HG02571 (cell line): ENCODE measurements around the gene ITIH4.

ENCODE experiments used
- ATAC-seq: cut with Tn5 transposase; IDR thresholded peaks from one replicate; pipeline ENCODE4 v1.9.1; 2021; ENCODE audit warnings: mild to moderate bottlenecking, moderate library complexity; ENCODE audit not compliant: unreplicated experiment

ITIH4 gene

DNA sequence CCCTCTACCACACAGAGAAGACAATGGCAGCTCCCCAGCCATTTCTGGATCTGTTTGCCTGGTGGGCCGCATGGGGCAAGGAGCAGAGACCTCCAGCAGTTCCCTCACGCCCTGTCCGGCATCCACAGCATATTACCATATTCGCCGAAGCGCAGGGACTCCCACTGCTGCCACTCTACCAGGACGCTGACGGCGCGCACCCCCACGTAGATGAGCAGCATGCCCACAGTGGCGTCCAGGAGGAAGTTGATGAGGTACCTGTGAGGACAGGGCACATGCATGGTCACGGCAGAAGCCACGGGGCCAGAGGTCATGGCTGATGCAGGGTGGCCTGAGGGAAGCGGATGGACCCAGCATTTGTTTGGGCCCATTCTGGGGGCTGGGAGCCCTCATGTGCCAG lies 19.2 kb upstream of the ITIH4 start:
- ATAC-seq: no peak

DNA sequence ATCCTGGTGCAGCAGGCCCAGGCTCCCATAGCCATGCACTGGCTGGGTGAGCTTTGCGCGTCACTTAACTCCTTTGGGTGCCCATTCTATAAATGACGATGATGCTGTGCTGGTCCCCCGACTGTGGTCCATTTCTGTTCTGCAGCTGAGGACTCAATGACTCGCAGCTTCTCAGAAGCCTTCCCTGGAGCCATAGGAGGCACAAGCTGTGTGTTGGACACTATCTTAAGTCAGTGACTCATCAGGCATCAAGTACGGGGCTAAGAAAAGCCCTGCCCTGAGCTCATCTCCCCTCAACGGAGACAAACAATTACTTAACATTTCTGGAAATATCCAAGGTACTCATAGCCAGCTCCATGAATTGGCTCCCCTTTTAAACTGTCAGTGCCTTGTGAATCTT lies 18.1 kb upstream of the ITIH4 start:
- ATAC-seq: no peak

DNA sequence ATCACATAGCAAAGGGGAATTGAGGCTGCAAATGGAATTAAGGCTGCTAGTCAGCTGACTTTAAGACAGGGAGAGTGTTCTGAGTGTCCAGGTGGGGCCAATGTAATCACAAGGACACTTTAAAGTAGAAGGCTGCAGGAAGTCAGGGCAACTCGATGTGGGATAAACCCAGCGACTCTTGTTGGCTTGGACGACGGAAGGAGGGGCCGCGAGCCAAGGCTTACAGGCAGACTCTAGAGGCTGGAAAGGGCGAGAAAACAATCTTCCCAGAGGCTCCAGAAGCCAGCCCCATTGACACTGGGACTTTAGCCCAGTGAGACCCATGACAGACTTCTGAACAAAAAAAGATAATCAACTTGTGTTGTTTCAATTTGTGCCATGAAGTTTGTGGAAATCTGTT lies 17.3 kb upstream of the ITIH4 start:
- no peak for ATAC-seq

DNA sequence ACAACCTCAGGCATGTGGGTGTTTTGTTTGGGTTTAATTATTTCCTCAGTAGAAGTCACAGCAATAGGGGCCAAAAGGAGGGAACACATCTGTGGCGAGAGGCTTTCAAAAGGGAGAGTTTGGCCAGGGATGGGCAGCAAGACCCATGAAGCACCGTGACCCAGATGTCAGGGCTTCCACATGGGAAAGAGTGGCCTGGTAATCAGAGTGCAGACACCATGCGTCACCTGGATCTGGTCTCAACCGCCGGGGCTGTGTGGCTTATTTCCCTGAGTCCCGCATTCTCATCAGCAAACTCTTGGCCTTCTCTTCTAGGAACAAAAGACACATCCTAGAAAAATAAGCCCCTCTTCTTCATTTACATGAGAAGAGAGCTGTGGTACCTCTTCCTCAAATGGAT lies 16.8 kb upstream of the ITIH4 start:
- ATAC-seq: no peak

DNA sequence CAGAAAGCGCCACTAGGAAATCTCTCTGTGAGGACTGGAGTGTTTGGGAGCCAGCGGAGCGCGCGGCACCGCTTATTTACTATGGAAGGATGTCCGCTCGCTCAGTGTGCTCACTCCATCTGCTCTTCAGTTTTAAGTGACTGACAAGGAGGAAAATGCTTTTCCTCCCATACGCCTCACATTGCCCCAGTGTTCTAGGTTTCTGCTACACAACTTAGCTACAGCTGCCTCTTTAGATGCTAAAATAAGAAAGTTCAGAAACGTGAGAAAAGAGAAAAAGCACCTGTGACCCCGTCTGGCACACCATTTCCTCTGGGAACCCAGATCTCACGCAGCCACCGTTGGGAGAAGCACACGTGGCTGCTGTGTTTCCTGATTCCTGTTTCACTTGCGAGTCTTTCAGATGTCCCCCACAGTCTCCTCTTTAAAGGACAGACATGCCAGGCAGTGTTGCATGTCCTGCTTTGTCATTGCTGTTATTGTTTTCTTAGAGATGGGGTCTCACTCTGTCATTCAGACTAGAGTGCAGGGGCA lies 16.0 kb upstream of the ITIH4 start:
- no peak for ATAC-seq

DNA sequence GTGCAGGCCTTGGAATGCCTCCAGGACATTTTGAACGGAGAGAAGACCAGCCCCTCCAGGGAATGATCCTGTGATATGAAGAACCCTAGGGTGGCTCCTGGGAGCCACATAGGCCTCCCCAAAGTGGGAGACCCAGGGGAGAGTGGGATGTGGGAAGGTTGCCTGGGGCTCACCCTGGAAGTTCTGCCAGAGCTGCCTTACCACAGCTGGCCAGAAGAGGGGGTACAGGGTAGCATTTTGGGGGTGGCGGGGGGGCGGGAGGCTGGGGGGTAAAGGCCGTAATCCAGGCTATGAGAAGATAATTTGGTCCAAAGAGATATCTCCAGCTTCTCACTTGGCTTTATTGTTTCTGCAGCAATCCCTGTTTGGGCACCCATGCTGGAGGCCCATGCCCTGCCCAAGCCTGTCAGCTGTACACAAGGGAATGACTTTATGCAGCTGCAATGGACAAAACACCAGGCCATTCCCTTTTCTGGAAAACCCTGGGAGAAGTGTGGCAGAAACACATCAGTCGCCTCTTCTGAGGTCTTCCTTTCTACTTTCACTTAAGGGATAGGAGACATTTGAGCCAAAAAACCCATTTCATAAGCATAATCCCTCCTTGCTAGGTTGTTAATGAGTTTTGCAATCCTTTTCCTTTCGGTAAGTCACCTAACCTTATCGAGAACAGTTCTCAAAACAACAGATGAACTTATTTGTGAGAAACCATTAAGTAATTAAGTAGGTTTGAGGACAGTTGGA lies 15.4 kb upstream of the ITIH4 start:
- ATAC-seq: no peak

DNA sequence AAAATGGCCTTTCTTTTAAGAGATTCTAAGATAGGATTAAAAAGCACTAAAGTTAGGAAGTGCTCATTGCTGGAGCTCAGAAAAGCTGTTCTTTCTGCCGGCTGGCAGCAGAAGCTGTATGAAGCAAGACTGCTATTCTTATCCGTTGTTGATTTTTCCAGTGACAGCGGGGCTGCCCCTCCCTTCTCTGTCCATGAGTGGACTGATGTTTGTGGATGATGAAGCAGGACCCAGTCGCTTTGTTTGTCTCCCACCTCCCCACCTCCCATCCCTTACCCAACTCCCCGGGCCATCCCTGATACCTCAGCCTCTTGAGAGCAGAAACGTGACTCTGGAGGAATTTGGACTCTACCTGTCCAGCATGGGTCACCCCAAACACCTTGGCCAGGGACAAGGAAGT lies 14.7 kb upstream of the ITIH4 start:
- ATAC-seq: no peak

DNA sequence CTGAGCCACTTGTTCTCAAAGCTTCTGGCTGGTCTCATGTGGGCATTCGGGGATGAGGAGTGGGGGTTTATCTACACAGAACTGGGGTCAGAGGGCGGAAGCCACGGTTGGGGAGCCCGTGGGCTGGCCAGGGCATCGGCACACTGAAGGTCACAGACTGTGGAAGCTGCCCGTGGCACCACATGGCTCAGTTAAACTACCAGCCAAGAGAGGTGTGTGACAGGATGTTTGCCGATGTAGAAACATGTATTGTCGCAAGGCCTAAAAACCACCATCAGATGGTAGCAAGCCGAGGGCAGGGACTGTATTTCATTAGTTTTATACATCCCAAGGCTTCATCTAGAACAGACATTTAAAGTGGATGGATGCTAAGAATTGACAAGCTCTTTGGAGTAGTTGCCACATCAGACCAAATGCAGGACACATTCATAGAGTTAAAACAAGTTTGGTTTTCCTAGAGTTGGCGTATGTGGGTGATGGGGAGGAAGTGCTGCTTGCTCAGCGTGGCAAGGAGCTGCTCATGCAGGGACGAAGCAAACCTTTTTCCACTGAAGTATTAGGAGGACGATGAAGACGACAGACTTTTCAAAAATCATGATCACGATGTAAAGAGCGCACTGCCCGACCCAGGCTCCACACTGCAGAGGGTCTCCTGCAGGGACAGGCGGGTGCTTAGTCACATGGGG lies 14.0 kb upstream of the ITIH4 start:
- no peak for ATAC-seq

DNA sequence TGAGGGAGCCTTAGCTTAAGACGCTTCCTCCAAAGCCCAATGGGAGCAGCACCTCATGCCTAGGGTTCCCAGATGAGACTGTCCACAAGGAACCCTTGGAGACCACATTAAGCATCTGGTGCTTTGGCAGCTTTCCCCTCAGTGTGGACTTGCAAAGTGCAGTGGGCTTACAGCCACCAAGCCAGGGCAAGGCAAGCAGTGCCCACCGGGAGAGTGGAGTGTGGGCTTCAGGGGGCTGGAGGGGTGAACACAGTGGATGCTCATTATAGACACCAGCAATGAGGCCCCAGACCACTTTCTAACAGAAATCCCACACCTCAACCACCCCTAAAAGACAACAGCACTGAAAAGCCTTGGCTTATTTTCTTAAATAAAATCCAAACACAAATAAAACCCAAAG lies 13.4 kb upstream of the ITIH4 start:
- ATAC-seq: no peak

DNA sequence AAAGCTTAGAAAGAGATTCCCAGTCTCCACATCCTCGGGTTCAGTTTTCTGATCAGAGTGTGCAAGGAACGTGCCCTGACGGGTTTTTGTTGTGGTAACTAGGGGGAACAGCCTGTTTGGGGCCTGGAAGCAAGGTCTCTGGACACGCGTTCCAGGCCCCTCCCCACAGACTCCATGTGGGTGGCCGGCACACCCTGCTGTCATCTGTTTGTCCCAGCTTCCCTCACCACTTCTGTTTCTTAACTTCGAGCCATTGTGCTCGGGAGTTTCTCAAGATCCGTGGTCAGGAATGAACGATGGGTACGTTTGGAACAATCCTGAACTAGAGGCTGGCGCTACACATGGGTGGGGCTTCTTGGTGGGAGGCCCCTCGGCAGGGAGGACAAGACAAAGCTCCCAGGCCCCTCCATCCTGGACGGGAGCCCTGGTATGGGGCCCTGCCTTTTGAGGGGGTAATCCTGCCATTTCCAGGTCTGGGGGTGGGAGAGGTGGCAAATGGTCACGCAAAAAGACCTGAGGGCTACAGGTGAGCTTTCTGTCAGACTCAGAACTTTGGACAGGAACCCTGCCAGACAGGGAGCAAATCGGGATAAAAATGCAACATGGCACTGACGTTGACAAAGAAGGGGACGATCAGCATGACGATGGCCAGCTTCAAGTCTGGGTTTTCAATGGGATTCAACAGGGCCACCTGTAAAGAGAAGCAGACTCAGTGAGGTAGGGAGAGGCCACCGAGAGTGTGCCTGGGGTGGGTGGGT lies 12.8 kb upstream of the ITIH4 start:
- ATAC-seq: no peak

DNA sequence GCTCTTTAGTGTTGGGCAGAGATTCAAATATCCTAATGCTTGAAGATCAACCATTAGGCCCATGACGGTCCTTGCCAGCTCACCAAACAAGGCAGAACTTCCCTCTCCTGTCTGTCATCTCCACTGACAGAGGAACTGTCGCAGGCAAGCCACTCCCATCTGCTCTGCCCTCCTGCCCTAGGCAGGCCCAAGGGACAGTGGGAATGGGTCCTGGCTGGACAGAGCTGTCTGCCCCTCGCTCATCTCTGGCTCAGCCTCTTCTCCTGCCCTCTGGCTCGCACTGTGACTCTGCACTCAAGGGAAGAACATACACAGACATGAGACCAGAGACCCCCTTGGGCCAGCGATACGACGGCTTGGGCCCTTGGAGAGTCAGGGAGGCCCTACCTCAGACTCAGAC lies 12.0 kb upstream of the ITIH4 start:
- ATAC-seq: no peak

DNA sequence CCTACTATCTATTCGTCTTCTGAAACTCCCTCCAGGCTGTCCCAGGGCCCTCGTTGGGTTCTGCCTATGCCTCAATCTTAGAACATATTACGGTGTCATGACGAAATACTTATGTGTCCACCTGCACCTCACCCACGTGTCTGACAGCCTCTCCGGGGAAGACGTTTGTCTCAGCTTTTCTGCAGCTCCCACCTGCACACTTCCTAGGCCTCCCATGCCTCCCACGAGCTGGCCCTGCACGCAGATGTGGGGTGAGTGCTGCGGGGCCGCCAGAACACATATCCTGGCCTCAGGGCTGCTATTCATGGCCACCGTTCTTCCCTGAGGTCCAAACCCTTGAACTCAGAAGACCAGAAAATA lies 11.5 kb upstream of the ITIH4 start:
- no peak for ATAC-seq

DNA sequence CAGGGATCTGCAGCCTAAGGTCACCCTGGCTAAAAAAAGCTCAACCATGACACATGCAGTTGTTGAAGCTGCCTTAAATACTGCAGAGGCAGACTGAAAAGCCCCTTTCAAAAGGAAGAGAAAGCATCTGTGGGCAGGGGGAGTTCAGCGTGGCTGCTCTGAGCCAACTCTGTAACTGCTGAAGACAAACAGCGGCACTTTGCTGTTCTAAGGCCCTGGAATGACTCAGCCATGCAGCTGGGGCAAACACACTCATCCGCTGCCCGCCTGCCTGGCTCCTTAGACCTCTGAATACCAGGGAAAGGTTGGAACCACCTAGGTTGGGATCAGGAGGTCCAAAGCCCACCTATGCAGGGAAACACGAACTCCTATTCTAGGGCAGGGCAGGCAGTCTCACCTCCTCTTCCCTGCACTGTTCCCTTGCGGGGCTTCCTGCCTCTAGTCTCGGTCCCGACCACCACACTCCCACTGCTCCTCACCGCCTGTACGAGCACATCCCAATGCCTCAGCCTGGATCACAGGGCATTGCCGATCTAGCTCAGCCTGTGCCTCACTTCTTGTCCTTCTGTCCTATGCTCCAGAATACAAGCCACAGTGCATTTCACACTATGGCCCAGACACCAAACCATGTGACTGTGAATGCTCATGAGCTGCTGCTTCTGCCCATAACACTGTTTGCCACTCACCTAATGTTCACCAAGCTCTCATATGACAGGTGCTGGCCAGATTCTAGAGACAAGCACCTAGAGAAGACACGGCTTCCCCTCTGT lies 10.9 kb upstream of the ITIH4 start:
- no peak for ATAC-seq

DNA sequence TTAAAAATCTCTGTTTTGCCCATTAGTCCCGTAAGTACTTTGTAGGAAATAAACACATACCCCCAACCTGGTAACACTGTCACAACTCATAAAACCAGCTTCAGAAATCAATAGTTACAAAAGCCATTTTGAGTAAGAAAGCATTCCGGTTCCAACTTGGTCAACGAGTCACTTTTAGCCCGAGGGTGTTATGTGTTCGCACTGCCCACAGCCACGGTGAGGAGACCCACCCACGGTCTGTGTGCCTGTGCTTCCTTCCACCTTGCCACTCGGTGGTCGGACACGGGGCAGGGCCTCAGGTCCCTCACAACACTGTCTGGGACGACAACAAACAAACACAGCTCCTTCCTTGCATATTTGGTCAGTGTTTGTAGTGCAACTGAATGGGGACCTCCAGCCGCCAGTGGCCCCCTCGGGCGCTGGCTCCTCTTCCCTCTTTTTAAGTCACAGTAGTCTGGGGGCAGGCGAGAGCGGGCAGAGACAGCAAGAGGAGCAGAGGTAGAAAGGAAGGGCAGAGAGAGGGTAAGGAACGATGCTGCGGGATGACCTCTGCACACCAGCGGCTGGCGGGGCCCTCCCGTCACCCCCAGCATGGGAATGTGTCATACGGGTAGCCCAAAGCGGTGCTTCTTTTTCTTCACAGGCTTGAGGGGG lies 9.5 kb upstream of the ITIH4 start:
- no peak for ATAC-seq

DNA sequence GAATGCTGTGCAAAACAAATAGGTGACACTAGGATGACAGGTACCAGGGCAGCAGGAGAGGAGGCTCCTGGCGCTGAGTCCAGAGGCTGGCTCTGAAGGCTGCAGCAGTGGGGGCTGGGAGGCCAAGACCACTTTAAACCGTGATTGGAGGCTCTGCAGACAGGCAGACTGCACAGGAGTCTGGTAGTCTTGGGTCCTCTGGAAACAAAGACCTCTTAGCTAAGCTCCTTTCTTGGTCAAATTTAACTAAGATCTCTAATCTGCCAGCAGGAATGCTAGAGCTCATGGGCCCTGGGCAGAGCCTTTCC lies 8.8 kb upstream of the ITIH4 start:
- no peak for ATAC-seq

DNA sequence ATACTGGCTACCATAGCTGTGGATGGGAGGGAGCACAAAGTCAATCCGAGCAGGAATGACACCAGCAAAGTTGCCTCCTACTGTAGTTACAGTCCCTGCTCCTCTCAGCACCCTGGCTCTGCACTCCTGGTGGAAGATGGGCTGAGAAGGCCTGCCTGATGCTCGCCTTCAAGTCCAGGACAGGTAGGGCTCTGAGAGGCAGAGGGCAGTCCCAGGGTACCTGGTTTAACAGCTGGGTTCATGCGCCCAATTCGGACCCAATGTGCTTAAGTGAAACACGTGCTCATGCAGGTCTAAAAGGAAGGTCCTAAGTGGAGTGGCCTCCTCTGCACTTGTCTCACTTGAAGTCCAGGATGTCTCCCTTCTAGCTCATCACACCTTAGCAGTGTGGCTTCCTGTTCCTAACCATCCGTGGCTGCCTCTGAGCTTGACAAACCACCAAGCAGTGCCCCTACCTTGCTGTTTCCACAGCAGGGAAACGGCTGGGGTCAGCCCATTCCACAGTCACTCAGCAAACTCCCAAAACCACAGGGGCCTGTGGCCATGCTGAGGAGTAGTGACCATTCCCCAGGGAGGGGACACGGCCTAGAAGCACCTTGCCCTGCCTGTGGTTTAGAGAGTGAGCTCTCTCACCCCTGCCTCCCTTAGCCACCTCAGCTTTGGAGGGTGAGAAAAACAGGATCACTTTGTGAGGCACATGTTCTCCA lies 8.2 kb upstream of the ITIH4 start:
- ATAC-seq: no peak

DNA sequence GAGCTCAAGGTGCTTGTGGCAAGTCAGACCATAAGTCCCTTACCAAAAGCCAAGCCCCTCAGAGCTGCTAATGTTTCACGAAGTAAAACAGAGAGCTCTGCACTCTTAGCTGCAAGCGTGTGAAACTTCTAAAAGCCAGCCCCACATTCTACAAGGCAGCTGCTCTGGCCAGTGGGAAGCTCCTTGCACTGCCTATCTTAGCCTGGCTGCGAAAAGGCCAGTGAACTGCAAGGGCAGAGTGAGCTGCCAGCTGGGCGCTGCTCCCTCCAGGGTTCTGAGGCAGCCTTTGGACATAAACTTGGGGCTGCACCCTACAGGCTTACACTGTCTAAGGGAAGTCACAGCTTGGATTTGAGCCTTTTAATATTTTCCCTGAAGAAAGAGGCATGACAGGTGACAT lies 6.5 kb upstream of the ITIH4 start:
- no peak for ATAC-seq

DNA sequence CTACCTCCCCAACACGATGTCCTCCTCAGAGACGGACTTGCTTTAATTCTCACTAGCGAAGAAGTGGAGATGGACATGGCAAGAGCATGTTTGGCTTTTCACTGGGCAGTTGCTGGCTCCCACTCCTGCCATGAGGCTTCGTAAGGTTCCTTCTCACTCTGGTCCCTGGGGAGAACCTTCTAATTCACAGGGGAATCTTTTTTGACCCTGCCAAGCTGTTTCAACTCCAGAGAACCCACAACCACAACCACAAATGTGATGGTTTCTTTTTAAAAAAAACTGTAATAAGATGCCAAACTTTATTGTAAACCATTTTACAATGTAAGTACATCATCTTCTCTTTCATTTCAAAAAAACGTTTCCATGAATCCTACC lies 6.0 kb upstream of the ITIH4 start:
- ATAC-seq: no peak

DNA sequence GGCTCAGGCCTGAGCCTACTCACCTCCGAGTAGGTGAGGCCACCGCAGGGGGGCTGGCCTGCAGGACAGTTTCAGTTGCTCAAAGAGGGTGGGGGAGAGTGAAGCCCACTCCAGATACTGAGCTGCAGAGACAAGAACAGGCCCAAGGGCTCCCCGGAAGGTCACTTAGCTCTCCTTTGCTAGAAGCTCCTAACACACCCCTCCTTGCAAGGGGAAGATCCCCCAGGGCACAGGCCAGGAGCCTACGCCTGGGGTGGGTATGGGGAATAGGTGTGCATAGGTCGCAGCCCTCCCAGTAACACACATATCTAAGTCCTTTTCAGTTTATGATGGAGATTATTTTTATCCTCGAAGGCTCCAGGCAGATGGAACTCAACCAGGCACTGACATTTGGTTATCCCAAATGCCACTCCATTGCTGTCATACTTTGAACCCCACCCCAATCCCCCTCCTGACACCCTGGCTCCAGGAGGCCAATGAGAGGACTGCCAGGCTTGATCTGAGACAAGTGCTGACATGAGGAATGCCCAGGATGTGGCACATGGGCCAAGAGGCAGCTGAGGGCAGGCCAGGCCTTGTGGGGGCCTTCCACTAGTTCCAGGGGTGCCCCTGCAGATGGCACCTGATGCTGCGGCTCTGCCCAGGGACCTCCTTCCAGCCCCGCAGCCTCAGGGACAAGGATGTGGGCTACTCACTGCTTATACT lies 5.4 kb upstream of the ITIH4 start:
- ATAC-seq: no peak
